NT2/D1 (cell line): ENCODE data around the gene PLXNA2.

Source experiments
- SUZ12 ChIP-seq: IDR thresholded peaks from 2 replicates; pipeline ENCODE4 v1.6.1; 2011; ENCODE audit not compliant: insufficient read length, insufficient read depth; ENCODE audit errors: extremely low read depth
- YY1 ChIP-seq: IDR thresholded peaks from 2 replicates; pipeline ENCODE4 v1.6.1; 2011; ENCODE audit not compliant: insufficient read length, insufficient read depth
- ZNF274 ChIP-seq: IDR thresholded peaks from 2 replicates; pipeline ENCODE4 v1.6.1; 2011; ENCODE audit warnings: mild to moderate bottlenecking, low read depth, low read length

- TF ChIP-seq YY1 (no peak), ZNF274 (no peak), SUZ12 (no peak)
These were observed 90.1 kb downstream of the PLXNA2 start for GRCh38 chr1:208154040-208154439.
